OCI-LY3 (cell line): ENCODE measurements around the gene ALPG.

Source experiments
- EZH2phosphoT487 ChIP-seq: fragments of 200-600 bp; shearing (Covaris generic); IDR thresholded peaks from 2 replicates; pipeline ENCODE4 v1.6.1; 2018; ENCODE audit warnings: antibody characterized with exemption, mixed run types, low read depth
- TF ChIP-seq, protein P1 (sequence below): fragments of 200-600, 300-600 bp; sonication (generic); IDR thresholded peaks from 2 replicates; pipeline ENCODE4 v1.5.1; 2014; ENCODE audit warnings: antibody characterized with exemption, low read length, low read depth

- TF ChIP-seq, protein P1, sequence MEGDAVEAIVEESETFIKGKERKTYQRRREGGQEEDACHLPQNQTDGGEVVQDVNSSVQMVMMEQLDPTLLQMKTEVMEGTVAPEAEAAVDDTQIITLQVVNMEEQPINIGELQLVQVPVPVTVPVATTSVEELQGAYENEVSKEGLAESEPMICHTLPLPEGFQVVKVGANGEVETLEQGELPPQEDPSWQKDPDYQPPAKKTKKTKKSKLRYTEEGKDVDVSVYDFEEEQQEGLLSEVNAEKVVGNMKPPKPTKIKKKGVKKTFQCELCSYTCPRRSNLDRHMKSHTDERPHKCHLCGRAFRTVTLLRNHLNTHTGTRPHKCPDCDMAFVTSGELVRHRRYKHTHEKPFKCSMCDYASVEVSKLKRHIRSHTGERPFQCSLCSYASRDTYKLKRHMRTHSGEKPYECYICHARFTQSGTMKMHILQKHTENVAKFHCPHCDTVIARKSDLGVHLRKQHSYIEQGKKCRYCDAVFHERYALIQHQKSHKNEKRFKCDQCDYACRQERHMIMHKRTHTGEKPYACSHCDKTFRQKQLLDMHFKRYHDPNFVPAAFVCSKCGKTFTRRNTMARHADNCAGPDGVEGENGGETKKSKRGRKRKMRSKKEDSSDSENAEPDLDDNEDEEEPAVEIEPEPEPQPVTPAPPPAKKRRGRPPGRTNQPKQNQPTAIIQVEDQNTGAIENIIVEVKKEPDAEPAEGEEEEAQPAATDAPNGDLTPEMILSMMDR, result no peak
- no peak for TF ChIP-seq EZH2phosphoT487
Observed at GRCh38 chr2:232367016-232367415, 39.6 kb upstream of the ALPG start.
